PC-9 (cell line): ENCODE data around the gene LYG1.

Experiments
- EZH2 ChIP-seq: fragments of 200-600 bp; sonication (generic); IDR thresholded peaks from 2 replicates; pipeline ENCODE4 v1.8.0; 2017; ENCODE audit warnings: antibody characterized with exemption, low read depth
- TF ChIP-seq, protein P1 (sequence below): fragments of 200-600 bp; sonication (generic); conservative IDR thresholded peaks from 2 replicates; pipeline ENCODE4 v1.6.1; 2017; ENCODE audit warnings: mixed run types, antibody characterized with exemption, mild to moderate bottlenecking, moderate library complexity

GRCh38 chr2:99249951-99250350 is 51.0 kb downstream of the LYG1 start:
- TF ChIP-seq, protein P1, sequence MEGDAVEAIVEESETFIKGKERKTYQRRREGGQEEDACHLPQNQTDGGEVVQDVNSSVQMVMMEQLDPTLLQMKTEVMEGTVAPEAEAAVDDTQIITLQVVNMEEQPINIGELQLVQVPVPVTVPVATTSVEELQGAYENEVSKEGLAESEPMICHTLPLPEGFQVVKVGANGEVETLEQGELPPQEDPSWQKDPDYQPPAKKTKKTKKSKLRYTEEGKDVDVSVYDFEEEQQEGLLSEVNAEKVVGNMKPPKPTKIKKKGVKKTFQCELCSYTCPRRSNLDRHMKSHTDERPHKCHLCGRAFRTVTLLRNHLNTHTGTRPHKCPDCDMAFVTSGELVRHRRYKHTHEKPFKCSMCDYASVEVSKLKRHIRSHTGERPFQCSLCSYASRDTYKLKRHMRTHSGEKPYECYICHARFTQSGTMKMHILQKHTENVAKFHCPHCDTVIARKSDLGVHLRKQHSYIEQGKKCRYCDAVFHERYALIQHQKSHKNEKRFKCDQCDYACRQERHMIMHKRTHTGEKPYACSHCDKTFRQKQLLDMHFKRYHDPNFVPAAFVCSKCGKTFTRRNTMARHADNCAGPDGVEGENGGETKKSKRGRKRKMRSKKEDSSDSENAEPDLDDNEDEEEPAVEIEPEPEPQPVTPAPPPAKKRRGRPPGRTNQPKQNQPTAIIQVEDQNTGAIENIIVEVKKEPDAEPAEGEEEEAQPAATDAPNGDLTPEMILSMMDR: no peak
- TF ChIP-seq EZH2: no peak
